HUDEP-2 (cell line): ENCODE data around the gene ADAMTS2.

Experiments used
- DNase-seq, 76 experiments: peaks; one replicate each; lab custom pipeline; 2025; ENCODE audit not compliant: unreplicated experiment in 76 of 76; lab: John Stamatoyannopoulos, UW

The ADAMTS2 gene

DNA sequence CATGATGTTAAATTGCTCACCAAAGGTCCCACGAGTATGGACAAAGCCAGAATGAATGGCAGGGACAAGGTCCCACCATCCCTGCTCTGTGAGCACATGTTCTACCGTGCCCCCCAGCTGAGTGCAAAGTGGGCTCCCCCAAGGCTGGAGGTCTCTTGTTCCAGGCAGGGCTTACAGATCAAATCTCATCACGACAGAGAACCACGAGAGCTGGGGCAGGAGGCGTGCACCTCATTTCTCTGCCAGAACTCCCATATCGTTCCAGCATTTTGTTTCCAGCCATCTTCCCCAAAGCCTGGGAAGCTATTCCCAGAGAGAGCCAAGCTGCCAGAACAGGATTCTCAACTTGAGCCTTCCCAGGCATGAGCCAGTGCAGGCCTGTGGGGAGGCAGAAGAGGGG is 176.6 kb downstream of the ADAMTS2 start:
- no peak for DNase-seq

DNA sequence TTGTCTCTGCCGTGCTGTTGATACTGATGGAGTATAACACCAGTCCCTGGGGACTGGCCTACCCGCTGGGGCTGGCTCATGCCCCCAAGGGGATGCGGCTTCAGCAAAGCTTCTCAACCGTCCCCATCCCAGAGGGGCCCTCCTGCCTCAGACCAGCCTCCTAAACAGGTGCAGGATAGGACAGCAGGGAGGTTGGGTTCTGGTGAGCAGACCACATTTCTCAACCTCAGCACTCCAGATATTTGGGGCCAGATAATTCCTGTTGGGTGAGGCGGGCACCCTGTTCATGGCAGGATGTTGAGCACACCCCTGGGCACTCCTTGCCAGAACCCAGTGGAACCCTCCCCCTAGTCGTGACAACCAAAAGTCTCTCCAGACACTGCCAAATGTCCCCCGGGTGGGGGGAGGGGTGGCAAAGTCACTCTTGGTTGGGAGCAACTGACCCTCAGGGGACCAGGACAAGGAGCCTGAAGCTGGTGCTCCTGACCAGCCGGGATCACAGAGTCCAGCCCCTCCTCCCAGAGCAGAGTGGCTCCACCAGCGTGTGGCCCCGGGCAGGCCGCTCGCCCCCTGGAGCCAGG is 177.3 kb downstream of the ADAMTS2 start:
- no peak for DNase-seq

DNA sequence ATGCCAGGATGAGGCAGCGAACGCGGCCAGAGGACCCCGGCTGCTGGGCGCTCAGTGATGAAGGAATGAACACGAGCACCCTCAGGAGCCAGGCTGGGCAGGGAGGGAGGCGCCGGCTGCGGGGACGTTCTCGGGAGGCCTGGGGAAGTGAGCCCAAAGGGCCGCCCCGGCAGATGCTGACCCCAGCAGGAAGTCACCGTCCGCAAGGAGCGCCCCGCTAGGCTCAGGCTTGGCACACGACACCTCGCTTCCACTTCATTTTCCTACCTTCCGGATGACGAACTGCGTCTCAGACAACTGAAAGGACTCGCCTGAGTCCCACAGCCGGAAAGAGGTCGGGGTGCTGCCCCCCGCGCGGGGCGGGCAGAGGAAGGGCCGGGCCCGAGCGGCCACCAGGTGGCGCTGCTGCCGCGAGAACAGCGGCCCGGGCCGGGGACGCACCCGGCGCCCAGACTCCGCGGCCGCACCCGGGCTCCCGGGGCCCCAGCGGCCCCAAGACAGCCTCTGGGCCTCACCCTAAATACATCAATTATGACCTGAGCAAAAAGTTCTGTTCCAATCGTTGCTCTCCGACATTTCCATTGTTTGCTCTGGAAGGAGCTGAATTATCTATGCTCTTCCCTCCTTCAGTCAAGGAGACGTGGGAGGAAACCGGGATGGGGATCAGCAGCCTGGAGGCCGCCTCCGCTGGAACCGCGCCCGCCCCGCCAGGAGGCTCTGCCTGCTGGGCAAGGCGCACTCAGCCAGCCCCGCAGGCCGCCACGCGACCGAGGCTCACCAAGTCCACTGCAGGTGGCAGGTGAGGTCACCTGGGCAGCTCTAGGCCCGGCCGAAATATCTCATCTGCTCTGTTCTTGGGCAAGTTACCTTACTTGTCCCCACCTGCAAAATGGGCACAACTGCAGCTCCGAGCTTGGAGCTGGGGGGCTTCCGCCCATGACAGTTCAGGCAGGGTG is 178.1 kb downstream of the ADAMTS2 start:
- peak in 13 of 76 experiments; percentile 2 to 20 (median 10) for DNase-seq

DNA sequence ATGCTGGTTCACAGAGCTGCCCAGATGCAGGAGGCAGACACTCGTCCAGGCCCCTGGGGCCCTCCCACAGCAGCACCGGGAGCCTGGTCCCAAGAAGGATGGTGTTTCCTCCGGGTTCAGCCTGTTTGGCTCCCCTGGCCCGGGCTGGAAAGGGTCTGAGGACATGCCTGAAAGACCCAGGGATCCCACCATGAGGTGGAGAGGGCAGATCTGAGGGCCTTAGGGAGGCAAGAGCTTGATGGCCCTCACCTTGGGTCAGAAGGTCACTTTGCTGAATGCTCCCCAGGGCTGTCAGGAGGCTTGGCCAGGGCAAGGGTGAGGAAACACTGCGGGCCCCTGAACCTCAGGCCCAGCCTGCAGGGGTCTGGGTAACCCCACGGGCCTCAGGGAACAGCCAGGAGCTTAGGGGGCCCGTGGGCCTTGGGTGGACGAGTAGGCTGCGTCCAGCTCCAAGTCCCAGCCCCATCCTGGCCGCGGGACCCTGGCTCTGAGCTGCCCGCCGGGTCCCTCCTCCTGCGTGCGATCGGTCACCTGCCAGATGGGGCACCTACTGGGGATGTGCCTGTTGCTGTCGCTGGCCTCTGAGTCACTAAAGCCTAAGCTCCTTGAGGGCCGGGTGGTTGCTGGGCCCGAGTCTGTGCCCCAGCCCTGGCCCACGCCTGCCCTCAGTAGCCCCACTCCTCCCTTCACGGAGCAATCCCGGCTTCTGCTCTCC is 178.9 kb downstream of the ADAMTS2 start:
- DNase-seq: no peak

DNA sequence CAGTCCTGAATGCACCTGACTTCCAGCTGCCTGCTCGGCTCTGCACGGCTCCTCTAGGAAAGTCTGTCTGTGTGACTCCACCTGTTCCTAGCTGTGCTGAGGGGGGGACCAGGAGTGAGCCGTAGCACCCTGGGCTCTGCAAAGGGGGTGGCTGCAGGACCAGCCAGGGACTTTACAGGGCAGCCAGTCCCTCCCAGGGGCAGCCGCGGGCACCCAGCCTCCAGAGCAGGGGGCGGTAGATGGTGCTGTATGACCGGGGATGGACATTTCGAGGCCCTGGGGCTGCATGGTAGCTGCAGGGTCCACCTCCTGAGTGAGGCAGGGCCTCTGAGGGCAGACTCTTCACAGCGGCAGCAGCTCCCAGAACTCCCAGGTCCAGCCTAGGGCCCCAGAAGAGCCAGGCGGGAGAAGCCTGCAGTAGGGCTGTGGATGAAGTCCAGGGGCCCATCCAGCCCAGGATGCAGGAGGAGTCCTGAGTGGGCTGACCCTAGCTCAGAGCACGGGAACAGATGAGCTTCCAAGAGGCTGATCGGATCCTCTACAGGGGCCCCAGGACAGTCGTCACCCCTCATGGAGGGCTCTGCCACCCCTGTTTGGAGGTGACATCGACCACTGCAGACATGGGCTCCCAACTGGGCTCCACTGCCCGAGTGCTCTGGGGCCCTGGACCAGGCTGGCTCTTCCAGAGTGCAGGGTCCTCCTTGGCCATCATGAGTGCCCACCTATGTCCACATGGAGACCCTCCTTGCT is 179.7 kb downstream of the ADAMTS2 start:
- no peak for DNase-seq

DNA sequence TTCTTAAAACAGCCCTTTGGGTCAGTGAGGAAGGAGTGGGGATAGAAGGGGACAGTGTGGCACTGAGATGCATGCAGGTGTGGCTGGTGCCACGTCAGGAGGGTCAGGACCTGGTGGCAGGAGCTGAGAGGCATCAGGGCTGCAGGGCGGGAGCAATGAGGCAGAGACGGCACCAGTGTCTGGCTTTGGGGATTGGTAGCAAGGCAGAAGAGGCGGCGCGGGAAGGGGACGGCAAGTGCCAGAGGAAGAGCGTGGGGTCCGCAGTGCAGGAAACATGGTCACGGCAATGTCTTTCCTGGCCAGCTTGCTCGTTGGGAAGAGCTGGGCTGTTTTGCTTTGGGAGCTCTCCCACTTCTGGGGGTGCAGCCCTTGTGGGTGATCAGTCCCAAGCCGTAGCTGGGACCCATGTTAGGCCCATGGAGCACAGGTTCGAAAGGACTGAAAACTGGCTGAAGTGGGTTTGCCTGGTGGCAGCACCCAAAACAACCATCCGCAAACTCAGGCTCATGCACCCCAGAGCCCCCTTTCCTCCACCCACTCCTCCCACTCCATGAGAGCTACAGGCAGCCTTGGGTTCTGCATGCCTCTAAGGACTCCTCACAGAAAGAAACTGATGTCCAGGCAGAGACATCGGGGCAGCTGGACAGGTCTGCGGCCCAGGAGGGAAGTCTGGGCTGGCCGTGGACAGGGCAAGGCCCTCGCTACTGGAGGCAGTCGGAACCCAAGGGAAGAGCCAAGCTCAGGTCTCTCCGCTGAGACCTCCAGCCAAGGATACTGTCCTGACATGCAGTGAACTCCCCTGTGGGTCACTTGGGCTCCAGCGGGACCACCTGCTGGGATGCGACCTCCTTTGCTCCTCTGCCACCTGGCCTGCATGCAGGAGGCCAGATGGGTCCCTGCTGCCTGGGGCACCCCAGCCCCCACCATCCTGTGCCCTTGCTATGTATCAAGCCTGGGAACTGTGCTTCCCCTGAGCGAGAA is 180.6 kb downstream of the ADAMTS2 start:
- DNase-seq: no peak

DNA sequence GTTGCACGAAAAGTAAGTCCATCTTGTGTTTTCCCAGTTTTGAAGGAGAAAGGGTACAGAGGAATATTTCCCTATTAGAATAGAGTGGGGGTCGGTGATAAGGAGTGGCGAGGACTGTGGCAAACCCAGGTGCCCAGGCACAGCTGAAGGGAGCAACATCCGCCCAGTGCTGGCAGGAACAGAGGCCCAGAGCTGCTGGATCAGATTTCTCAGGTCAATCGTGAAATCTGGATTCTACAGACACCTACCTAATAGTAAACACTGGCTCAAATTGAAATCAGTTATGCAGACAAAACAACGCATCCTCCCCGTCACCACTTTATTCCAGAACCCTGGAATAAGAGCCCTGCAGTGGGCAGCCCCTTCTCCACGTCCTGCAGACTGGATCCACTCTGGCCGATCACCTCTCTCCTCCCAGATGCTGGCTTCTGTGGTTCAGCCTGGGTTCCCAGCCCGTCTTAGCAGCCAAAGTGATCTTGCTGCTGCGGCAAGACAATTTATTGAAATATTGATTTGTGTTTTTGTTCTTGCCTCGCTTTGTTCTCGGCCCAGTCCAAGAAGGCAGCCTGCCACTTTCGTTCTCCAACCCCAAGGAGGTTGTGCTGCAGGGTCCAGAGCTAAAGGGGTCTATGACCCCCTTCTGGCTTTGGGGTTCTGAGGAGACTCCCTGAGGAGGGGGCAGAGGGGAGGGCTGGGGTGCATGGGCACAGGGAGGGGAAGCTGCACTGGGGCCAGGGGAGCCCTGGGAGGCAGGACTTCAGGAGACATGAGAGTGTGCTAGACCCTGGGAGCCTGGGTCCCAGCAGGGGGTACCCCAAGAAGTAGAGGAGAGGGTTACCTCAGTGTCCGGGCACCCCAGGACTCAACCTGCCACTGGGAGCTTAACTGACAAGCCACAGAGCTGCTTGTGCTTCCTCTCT is 181.8 kb downstream of the ADAMTS2 start:
- no peak for DNase-seq

DNA sequence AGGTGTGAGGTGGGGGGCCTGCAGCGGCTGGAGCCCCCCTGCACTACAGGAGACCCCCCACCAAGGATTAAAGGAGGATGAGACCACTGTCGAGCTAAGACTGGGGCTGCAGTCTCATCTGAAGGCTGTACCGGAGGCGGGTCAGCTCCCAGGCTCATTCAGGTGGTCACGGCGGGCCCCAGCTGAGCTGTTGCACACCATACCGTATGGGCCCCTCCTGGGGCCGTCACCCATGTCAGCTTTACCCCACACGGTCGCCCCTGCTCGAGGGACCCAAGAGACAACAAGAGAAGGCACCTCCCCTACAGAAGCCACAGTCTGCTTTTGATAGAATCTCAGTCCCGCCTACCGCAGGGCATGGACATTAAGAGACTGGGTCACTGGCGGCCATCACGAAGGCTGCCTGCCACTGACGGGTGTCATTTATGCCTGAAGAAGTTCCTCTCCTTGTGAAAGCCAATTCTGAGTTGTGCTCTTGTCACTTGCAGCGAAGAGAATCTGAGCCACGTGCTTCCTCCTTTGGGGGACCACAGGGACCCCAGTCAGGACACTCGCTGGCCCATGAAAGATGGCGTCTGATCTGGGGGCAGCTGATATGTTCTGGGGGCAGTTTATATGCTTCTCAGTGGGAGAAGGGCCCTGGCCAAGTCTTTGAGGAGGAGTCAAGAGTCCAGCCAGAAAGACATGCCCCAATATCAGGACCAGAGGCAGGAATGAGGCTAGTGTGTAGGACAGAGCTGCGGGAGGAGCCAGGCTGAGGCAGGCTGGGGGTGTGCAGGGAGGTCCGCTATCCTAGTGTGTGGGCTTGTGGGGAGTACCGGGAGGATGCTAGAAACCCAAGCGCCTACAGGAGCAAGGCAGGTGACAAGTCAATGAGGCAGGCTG is 182.7 kb downstream of the ADAMTS2 start:
- no peak for DNase-seq

DNA sequence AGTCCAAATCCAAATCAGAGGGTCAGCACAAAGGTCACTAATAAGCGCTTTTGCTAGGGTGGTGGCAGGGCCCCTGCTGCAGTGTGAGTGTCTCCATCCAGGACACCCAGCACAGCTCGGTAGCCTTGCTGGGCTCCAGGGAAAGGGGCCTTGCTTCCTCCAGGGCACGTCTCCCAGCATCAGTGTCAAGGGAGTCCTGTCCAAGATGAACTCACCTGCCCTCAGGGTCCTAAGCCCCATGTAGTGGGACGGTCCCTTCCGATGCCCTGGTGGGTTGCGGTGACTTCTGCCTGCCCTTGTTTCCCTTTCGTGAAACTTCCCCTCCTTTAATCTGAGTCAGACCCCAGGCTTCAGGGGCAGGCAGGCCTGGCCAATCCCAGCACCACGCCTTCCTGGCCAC is 183.4 kb downstream of the ADAMTS2 start:
- no peak for DNase-seq

DNA sequence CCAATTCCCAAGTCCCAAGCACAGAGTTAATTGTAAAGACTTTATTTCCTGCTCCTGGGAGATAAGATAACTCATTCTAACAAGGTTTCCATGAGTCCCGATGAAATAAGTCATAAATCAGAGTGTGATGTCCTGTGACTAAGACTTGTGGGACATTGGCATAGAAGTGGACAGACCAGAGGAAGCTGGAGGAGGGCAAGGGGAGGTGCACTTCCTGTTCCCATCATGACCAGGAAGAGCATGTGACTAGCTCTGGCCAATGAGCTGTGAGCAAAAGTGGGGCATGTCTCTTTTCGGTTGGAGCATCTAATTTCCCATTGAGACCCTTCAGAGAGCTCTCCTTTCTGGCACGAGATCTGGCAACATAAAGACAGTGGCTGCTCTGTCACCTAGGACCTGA is 184.7 kb downstream of the ADAMTS2 start:
- DNase-seq: no peak

DNA sequence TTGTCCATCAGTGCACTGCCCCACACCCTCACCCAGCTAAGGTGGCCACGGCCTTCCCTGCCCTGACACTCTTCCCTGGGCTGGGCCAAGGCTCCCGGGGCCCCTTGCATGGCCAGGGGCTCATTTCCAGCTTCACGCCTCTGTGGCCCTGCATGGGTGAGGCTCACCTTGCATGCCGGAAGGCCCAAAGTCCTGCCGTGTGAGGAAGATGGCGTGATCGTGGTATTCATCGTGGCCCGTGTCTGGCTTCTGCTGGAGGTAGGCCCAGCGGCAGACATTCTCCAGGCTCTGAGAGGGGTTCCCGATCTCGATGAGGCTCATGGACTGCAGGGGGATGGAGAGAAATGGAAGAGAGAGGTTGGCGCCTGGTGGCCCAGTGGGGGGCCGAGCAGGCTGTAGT is 186.7 kb downstream of the ADAMTS2 start:
- no peak for DNase-seq

DNA sequence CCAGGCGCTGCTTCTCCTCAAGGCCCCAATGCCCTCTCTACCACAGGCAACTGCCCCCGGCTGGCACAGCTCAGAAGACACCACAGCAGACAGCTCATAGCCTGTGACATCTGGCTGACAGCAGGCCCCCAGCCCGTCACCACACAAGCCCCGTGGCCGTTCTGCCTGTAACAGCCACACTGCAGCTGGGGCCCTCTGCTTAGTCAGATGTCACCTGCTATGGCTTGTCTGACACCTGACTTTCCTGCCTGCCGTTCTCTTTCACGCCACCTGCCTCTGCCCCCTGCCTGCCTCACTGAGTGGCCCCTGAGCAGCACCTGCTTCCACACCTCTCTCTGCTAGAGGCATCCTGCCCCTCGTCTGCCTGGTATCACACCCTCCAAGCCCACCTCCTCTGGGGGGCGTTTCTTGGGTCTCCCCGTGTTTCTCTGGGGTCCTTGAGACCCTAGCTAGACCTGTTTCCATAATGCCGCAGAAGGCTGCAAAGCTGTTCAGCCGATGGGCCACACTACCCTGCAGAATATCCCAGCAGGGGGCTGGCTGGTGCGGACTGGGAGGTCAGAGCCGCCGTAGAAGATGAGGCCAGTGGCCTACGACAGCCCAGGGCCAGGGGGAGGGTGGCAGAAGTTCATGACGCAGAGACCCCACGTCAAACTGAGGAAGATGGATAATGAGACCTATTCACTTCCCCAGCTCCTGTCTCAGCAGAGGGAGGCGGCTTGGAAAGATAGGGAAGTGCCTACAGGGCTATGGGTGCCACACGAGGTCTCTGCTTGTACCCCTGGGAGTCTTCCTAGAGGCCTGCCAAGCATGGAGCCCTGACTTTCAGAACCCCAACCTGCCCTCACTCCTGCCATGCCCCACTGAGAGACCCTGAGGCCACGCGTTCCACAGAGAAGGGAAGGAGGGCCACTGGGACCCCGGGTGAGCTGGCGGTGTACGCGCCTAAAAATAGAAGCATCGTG is 190.0 kb downstream of the ADAMTS2 start:
- no peak for DNase-seq

DNA sequence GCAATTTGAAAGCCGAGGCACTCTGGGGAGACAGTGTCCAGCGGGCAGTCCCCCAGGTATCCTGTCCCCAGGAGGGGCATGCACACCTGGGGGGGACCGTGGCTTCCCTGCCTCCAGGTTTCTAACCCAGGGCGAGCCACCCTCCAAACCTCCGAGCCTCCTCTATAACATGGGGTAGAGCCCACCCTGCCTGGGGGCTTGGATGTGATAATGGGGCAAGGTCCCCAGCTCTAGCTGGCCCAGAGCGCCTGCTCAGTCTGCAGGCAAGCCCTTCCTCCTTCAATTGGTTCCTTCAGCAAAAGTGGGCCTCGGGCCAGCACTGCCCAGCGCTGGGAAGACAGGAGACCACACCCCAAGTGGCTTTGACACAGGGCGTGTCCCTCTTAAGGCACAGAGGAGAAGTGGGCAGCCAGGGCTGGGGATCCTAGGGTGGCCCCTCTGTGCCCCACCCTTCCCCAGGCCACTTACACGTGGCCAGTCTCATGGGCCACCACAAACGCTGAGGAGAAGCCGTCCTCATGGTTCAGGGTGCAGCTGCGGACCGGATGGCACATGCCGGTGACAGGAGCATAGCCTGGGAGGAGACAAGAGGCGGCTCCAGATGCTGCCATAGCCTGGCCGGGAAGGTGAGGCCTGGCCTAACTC is 190.8 kb downstream of the ADAMTS2 start:
- no peak for DNase-seq

DNA sequence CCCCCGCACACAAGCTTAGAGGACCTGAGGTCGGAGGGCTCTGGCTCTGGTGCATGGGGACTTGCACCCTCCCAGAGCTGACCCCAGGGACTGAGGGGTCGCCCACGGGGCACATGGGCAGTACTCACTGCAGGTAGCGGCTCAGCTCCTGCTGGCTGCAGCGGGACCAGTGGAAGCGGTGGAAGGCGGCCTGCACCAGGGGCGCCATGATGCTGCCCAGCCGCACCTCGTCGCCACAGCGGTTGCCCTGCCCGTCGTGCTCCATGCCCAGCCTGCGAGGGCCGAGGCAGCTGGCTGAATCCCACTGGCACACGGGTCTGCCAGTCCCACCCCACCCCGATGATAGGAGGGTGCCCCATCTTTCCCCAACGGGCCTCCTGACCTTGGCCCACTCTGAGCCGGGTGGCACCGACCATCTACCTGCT is 191.3 kb downstream of the ADAMTS2 start:
- DNase-seq: no peak

DNA sequence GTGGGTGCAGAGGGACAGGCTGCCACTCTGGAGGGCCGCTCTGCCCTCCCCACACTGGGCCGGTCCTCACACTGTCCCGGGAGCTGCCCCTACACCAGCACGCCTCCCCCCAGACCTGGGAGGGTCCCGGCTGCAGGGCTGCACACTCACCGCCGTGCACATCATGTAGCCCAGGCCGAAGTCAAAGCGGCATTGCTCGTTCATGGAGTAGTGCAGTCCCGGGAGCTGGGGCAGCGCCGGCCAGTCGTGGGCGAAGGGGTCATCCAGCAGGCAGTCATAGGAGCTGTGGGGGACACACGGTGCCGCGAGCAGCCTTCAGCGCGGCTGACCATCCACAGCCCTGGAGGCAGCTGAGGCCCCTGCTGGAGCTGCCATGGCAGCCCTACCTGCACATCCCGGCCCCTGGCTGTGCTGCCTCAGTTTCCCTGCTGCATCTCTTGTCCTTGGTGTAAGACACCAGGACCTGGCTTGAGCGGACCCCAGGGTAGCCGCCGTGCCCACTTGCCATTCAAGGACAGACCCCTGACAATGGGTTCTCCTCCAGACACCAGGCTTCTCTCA is 191.8 kb downstream of the ADAMTS2 start:
- DNase-seq: no peak

DNA sequence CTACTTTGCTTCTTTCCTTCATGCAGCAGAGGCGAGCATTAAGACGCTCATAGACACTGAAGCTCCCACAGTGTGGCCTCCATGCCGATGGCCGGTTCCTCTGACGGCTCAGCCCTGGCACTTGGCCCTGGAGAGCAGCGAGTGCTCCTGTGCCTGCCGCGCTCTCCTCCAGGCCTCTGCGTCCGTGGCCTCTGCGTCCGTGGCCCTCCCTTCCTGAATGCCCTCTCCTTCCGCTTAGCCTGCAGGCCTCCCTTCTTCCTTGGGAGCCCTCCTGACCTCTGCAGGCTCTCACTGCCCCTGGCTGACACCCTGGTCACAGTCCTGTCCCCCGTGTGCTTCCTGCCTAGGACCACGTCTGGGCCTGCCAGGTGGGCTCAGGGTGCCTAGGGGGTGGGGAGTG is 192.3 kb downstream of the ADAMTS2 start:
- no peak for DNase-seq
